ENCODE results near the gene CCDC85C. TPM values are rescaled to one million over a fixed set of nuclear protein-coding genes. Genes with fewer than 3 reads are reported as not detected.

CCDC85C gene
- total RNA-seq, 1 donor from 2014 or later, result 82.2 TPM

DNA sequence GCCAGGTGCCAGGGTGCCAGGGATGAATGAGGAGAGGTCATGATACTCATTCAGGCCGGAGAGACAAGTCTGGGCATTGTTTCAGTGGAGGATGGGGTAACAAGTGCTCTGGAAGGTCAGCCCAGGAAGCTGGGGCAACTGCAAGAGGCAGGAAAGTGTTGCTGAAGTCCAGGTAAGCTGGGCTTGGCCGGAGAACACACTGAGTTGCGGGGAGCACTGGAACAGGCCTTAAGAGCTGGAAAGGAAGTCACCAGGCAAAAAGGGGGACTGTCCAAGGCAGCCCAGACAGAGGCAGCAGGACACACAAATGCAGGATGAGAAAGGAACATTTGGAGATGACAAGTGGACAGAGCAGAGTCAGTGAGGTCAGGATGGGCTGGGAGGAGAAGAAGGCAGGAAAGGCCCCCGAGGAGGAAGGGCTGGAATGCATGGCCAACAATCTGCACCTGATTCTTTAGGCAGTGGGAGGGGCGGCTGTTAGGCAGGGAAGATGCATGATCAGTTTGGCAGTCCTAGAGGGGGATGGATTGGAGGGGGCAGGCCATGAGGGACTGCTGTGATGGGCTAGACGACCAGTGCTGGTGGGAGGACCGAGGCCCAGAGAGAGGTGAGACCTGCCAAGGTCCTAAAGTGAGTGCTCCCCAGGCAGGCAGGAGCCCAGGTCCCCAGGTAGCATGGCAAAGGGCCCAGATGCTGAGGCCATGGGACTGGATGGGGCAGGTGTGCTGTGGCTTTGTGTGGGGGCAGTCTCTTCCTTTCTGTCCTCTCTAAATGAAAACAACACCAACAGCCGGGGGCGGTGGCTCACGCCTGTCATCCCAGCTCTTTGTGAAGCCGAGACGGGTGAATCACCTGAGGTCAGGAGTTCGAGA, 23.7 kb upstream of the CCDC85C start:
- TF ChIP-seq, protein P1, sequence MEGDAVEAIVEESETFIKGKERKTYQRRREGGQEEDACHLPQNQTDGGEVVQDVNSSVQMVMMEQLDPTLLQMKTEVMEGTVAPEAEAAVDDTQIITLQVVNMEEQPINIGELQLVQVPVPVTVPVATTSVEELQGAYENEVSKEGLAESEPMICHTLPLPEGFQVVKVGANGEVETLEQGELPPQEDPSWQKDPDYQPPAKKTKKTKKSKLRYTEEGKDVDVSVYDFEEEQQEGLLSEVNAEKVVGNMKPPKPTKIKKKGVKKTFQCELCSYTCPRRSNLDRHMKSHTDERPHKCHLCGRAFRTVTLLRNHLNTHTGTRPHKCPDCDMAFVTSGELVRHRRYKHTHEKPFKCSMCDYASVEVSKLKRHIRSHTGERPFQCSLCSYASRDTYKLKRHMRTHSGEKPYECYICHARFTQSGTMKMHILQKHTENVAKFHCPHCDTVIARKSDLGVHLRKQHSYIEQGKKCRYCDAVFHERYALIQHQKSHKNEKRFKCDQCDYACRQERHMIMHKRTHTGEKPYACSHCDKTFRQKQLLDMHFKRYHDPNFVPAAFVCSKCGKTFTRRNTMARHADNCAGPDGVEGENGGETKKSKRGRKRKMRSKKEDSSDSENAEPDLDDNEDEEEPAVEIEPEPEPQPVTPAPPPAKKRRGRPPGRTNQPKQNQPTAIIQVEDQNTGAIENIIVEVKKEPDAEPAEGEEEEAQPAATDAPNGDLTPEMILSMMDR (IDR thresholded peaks at IDR 0.05; ENCODE audit: unreplicated experiment), result no peak
- no peak overlapping the region for H3K4me3 Mint-ChIP-seq
- H3K27ac Mint-ChIP-seq, result no peak overlapping the region
- peaks cover 21% of the 10 kb centered on the region for H3K4me1 Mint-ChIP-seq
- no peak for DNase-seq (ENCODE audit: low spot score in 2 of 2, unreplicated experiment in 2 of 2)
- no peaks in the 10 kb centered on the region for H3K9me3 Mint-ChIP-seq
- no peaks in the 10 kb centered on the region for H3K27me3 Mint-ChIP-seq (ENCODE audit: low read depth)
- H3K36me3 Mint-ChIP-seq, result no peaks in the 10 kb centered on the region

DNA sequence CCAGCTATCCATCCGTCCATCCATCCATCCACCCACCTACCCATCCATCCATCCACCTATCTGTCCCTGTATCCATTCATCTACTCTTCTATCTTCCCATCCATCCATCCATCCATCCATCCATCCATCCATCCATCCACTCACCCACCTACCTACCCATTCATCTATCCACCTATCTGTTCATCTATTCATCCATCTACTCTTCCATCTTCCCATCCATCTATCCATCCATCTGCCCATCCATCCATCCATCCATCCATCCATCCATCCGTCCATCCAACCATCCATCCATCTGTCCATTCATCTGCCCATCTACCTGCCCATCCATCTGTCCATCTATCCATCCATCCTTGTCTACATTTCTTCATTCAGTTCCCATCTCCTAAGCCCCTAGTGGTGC, 23.1 kb upstream of the CCDC85C start:
- H3K36me3 Mint-ChIP-seq, result no peaks in the 10 kb centered on the region
- H3K4me1 Mint-ChIP-seq, result peaks cover 20% of the 10 kb centered on the region
- DNase-seq (ENCODE audit: low spot score in 2 of 2, unreplicated experiment in 2 of 2), result no peak
- H3K27ac Mint-ChIP-seq, result no peak overlapping the region
- H3K9me3 Mint-ChIP-seq, result no peaks in the 10 kb centered on the region
- no peaks in the 10 kb centered on the region for H3K27me3 Mint-ChIP-seq (ENCODE audit: low read depth)
- TF ChIP-seq, protein P1 (IDR thresholded peaks at IDR 0.05; ENCODE audit: unreplicated experiment), result no peak
- H3K4me3 Mint-ChIP-seq, result no peak overlapping the region

DNA sequence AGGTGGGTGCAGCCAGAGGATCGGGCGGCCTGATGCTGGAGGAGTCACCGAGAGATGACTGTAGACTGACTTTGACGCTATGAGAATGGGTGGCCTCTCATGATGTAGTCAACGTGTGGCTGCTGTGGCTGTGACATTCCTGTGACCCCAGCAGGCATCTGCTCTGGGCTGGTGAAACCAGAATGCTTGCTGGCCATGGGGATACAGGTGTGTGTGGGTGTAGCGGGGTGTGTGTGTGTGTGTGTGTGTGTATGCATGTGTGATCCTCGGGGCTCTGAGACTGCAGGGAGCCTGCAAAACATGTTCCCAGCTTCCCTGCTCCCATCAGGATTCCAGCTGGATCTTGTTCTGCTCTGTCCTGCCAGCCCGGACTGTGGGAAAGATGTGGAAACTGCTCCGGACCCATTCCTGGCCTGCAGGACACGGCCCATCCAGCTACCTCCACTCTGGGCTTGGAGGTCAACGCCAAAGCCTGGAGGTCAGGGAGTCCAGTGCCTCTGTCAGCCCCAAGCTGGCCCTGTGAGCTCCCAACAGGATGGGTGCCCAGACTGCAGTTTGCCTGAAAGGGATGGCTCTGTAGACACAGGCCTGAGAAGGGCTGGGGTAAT, 22.1 kb upstream of the CCDC85C start:
- Mint-ChIP-seq H3K4me1 (peaks cover 21% of the 10 kb centered on the region), H3K9me3 (no peaks in the 10 kb centered on the region), H3K27ac (no peak overlapping the region), H3K27me3 (ENCODE audit: low read depth) (no peaks in the 10 kb centered on the region), H3K4me3 (no peak overlapping the region), H3K36me3 (no peaks in the 10 kb centered on the region)
- no peak for DNase-seq (ENCODE audit: low spot score in 2 of 2, unreplicated experiment in 2 of 2)
- TF ChIP-seq, protein P1 (IDR thresholded peaks at IDR 0.05; ENCODE audit: unreplicated experiment), result no peak

DNA sequence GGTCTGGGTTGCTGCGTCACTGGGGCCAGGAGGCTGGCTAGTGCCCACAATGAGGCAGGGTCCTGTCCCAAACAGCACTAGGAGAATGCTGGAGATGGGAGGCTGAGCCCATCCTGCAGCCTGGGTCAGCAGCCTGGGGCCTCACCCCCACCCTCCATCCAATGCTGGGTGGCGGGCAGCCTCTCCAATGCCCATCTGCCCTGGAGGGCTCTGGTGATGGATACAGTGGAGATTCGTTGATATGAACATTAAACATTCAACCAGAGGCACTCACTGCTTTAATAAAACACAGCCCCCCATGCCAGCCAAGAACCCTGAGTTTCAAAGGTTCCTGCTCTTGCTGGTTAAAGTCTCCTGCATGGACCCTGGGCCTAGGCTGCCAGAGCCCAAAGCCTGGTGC, 21.5 kb upstream of the CCDC85C start:
- TF ChIP-seq, protein P1 (IDR thresholded peaks at IDR 0.05; ENCODE audit: unreplicated experiment), result no peak
- no peaks in the 10 kb centered on the region for H3K9me3 Mint-ChIP-seq
- H3K4me3 Mint-ChIP-seq, result no peak overlapping the region
- H3K4me1 Mint-ChIP-seq, result peaks cover 21% of the 10 kb centered on the region
- H3K36me3 Mint-ChIP-seq, result no peaks in the 10 kb centered on the region
- H3K27me3 Mint-ChIP-seq (ENCODE audit: low read depth), result no peaks in the 10 kb centered on the region
- no peak for DNase-seq (ENCODE audit: low spot score in 2 of 2, unreplicated experiment in 2 of 2)
- H3K27ac Mint-ChIP-seq, result no peak overlapping the region

DNA sequence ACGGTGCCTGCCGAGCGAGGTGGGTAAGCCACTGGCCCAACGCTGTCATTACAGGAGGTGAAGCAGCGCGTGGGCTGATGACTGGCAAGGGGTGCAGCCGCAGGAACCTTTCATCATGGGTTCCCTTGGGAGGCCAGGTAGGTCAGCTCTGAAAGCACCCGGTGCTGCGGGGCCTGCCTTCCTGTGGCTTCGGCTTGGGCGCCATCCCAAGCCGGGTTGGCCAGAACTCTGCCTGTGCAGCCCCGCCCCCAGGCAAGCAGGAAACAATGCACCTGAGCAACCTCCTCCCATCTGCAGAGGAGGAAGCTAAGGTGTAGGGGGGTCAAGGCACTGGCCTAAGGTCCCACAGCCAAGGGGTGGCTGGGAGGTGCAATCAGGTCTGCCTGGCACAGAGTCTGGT, 21.0 kb upstream of the CCDC85C start:
- no peak overlapping the region for H3K27ac Mint-ChIP-seq
- TF ChIP-seq, protein P1 (IDR thresholded peaks at IDR 0.05; ENCODE audit: unreplicated experiment), result no peak
- no peak for DNase-seq (ENCODE audit: low spot score in 2 of 2, unreplicated experiment in 2 of 2)
- H3K9me3 Mint-ChIP-seq, result no peaks in the 10 kb centered on the region
- peaks cover 22% of the 10 kb centered on the region for H3K4me1 Mint-ChIP-seq
- no peaks in the 10 kb centered on the region for H3K36me3 Mint-ChIP-seq
- H3K27me3 Mint-ChIP-seq (ENCODE audit: low read depth), result no peaks in the 10 kb centered on the region
- no peak overlapping the region for H3K4me3 Mint-ChIP-seq

All from mesothelial cell of epicardium (in vitro differentiated cells).